ENCODE measurements around the gene MAPRE2.
"Not testable (repeated sequence)": the region's sequence is repeated elsewhere in the genome, so short reads cannot be mapped to it uniquely, and the experiment has no call there.

Gene MAPRE2

DNA sequence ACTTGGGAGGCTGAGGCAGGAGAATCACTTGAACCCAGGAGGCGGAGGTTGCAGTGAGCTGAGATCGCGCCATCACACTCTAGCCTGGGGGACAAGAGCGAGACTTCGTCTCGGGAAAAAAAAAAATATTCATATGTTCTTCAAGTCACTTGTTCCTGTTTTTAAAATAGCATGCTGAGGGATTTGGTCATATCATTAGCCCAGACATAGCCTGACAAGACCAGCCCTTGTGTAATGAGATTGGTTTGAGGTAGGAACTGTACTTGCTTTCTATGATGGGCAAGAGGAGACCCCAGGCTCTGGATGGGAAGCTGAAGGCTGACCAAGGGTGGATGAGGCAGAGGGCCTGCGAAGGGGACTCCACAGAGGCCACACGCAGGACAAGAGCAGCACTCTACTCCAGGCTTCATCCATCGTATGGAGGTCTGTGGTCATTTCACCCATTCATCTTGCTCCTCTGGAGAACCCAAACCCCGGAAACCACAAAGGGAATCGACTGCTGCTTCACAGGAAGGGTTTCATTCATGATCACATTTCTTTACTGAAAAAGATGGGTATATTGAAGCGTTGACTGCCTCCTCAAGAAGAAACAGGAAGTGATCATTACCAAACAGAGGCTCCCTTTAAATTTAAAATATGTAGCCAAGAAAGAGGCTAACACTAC, 112.5 kb downstream of the MAPRE2 start:
- no peak for DNase-seq (ENCODE audit: low read depth)

GRCh38 chr18:35155398-35156117, 114.3 kb downstream of the MAPRE2 start:
- no peak for DNase-seq (ENCODE audit: low read depth)

- no peak for DNase-seq (ENCODE audit: low read depth)
These were observed 116.0 kb downstream of the MAPRE2 start for GRCh38 chr18:35157181-35157580.

DNA sequence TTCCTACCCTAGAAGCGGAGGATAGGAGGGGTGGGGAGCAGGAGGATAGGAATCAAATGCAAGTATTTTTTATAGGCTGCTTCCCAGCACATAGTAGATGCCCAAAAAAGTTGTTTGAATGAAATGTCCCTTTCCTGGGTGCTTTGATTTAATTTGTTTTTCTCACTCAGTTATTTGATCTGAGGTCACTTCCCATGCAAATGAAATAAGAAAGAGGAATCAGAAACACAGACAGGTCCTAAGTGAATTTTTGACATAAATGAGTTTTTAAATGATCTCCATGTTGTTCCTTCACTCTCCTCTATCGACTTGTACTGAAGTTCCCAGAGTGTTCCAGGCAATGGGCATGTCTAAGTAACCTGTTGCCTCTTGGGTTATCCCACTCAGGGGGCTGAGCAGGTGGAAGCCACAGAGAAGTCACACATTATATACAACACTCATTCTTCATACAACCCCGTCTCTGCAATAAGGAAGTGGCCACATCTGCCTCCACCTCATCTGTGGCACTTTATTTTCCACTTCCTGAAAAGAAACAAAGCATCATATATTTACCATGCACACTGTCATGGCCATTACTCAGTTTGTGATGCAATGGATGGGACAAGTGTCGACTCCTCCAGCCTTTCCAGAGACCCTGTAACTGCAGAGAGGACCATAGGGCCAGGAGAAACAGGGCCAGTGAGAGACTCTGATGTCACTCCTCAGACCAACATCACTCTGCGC, 117.7 kb downstream of the MAPRE2 start:
- DNase-seq (ENCODE audit: low read depth), result no peak

DNA sequence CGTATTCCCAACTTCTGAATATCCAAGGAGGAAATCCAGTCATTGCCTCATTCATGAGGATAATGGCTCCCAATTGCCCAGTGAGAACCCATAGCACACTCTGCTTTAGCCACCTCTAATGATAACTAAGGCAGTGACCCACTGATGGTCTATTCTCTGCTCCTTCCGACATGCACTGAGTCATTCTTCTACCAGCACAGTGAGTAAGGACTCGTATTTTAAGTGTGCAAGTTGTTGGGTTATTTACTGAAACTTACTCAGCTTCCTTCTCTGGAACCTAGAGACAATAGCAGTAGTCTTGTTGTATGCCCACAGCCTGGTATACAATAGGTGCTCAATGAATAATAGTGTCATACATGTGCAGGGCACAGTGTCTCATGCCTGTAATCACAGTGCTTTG, 118.6 kb downstream of the MAPRE2 start:
- DNase-seq (ENCODE audit: low read depth), result no peak

DNA sequence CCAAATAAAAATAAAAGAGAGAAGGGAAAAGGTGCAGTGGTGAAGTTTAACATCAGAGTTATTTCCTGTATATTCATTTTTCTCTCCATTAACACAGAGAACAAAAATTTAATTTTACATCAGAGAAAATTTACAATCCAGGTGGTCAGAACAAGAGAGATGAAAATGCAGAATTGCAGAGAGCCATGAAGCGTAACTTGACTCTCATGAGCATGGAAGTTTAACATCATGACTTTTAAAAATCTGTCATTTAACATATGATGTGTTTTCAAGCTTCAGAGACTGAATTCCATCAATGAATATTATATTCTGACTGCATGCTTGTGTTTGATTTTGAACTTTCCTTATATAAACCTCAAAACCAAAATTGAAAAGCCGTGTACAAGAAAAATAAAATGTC, 120.3 kb downstream of the MAPRE2 start:
- DNase-seq (ENCODE audit: low read depth), result no peak

- DNase-seq (ENCODE audit: low read depth), result no peak
These were observed 120.7 kb downstream of the MAPRE2 start for GRCh38 chr18:35161934-35162333.

DNA sequence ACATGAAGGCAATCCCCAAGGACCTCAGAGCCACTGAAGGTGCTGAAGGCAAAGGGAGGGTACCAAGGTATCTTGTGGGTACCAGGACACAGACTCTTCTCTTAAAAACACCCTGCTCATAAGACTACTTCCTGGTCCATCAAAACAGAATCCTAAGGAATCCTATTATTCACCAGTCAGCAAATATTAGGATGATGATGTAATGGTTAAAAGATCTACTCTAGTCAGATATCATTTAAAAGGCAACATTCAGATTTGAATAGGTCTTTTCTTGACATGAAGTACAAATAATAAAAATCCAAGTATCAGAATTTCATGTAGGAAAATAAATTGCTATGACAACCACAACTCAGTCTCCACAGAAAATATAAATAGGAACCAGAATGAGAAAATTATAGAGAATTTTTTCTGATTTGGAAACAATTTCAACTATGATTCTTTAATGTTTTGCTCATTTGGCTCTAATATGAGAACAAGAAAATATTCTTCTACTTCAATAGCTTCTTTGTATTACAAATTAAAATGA, 121.9 kb downstream of the MAPRE2 start:
- DNase-seq (ENCODE audit: low read depth), result no peak

- no peak for DNase-seq (ENCODE audit: low read depth)
These were observed 122.5 kb downstream of the MAPRE2 start for GRCh38 chr18:35163721-35164120.

DNA sequence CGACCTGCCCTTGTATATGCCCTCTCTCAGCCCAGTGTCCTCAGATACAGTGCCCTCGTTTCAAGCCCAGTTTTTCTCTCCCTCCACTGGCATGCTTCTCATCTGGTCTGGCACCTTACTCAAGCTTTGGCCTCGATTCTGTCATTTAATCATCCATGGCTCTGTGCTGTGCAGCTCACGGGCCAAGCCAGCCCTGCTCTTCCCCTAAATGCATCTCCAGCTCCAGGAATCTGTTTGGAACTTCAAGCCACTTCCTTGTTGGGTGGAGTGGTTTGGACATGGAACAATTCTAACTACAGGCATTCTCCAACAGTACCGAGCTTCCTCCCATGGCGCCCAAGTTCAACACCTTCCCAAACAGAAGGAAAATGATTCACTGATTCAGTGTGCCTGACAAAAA, 122.9 kb downstream of the MAPRE2 start:
- no peak for DNase-seq (ENCODE audit: low read depth)

DNA sequence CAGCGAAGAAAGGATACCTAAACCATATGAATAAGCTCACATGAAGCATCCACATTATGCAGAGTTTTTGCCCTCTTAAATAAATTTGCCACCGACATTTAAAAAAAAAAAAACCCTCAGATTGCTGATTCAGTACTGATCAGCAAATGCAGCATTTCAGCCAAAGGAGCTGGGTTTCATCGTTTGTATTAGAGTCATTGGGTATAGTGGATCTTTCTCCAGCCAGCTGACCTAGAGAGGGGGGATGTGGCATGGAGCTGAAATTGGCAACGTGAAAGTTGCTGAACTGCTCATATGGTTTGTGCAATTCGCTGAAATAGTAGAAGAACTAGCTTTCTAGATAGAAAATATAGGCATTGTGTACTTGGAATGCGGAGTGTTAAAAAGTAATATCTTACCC, 126.1 kb downstream of the MAPRE2 start:
- DNase-seq (ENCODE audit: low read depth), result no peak

DNA sequence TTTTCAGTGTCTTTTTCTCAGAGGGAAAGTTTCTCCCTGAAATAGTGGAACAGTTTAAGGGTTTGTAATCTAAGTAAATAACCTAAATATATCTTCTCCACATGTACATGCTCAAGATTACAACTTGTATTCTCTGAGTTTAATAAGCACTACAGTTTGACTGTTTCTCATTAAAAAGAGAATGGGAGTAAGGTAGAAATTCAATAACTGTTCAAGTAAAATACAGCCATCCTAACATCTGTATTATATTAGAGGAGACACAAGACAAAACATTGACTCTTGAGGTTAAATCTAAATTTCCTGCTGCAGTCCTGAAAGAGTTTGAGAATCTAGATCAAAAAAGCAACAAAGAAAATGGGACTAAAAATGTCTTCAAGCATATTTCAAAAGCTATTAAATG, 126.6 kb downstream of the MAPRE2 start:
- no peak for DNase-seq (ENCODE audit: low read depth)

DNA sequence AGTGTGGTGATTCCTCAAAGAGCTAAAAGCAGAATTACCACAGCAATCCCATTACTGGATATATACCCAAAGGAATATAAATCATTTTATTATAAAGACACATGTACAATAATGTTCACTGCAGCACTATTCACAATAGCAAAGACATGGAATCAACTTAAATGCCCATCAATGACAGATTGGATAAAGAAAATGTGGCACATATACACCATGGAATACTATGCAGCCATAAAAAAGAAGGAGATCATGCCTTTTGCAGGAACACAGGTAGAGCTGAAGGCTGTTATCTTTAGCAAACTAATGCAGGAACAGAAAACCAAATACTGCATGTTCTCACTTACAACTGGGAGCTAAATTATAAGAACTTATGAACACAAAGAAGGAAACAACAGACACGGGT, 129.1 kb downstream of the MAPRE2 start:
- not testable (repeated sequence) for DNase-seq (ENCODE audit: low read depth)

GRCh38 chr18:35171315-35171987, 130.2 kb downstream of the MAPRE2 start:
- no peak for DNase-seq (ENCODE audit: low read depth)

- no peak for DNase-seq (ENCODE audit: low read depth)
These were observed 130.8 kb downstream of the MAPRE2 start for GRCh38 chr18:35172009-35172408.

- DNase-seq (ENCODE audit: low read depth), result no peak
These were observed 131.3 kb downstream of the MAPRE2 start for GRCh38 chr18:35172451-35173035.

DNA sequence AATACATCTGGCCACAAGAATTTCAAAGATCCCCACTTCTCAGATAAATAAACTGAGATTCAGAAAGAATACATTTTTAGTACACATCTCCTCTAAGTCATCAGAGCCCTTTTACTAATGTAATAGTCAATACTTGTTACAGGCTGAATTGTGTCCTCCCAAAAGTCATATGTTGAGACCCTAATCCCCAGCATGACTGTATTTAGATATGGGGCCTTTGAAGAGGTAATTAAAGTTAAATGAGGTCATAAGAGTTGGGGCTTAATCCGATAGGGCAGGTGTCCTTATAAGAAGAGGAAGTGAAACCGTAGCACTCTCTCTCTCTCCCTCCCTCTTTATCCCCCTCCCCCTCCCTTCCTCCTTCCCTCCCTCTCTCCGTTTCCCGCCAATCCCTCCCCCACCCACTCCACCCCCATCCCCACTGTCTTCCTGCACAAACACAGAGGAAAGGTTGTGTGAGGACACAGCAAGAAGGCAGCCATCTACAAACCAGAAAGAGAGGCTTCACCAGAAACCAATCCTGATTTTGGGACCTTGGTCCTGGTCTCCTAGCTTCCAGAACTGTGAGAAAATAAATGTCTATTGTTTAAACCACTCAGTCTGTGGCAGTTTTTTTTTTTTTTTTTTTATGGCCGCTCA, 133.0 kb downstream of the MAPRE2 start:
- DNase-seq (ENCODE audit: low read depth), result no peak

DNA sequence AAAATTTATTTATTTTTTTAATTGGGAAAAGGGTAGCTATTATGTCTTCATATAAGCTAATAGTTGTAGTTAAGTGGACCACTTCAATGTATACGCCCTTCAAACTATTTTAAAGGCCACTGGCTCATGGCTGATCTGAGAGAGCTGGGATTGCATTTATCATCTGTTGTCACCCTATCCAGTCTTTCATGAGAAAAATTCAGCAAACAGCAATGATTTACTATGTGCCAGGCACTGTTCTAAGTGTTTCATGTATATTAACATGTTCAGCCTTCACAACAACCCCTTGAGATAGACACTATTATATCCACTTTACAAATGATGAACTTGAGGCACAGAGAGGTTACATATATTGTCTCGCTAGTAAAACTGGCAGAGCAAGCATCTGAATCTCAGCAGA, 133.5 kb downstream of the MAPRE2 start:
- no peak for DNase-seq (ENCODE audit: low read depth)

DNA sequence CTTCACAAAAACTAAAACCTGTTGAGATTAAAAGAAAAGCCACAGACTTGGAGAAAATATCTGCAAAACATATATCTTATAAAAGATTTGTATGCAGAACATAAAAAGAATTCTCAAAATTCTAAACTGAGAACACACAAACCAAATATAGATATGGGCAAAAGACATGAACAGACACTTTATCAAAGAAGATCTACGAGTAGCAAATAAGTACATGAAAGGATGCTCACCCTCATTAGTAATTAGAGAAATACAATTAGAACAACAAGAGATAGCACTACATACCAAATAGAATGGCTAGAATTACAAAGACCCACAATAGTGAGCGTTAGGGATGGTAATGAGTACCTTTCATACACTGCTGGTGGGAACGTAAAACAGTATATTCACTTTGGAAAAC, 135.7 kb downstream of the MAPRE2 start:
- no peak for DNase-seq (ENCODE audit: low read depth)

DNA sequence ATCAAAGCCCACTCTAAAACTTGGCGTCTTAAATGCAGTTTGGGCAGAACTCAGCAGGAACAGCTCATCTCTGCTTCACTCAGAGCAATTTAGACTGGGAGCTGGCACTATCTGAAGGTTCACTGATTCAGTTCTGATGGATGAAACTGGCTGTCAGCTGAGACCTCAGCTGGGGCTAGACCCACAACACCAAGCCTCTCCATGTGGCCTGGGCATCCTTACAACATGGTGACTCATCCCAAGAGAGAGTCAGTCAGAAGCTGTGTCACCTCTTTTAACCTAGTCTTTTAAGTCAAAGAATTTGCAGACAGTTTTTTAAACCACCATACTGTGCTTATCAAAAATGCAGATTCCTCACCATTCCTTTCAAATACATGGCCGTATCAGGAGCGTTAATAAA, 137.0 kb downstream of the MAPRE2 start:
- DNase-seq (ENCODE audit: low read depth), result no peak

- no peak for DNase-seq (ENCODE audit: low read depth)
These were observed 138.7 kb downstream of the MAPRE2 start for GRCh38 chr18:35179906-35180305.

DNA sequence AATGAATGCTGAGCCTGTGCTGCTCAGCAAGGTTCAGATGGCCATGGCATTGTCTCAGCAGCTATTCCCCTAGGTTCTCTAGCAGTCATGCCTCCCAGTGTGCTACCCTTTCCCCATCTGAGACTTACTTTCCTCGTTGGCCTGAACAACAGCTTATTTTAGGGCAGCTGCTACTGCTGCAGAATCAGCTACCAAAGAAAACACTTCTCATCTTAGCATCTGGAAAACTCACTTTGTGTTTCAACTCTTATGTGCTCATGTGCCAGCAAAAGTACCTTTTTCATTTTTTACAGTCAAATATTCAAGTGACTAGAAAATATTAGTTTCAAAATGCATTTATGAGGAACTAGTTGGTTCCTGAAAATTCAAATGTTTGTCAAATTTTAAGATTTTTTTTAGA, 139.2 kb downstream of the MAPRE2 start:
- DNase-seq (ENCODE audit: low read depth), result no peak

Measured in stimulated activated CD8-positive, alpha-beta memory T cell treated with anti-CD3 and anti-CD28 coated beads, Interleukin-15, amount 100 ng/mL, for 24 hours (primary cell).